Neural crest cell (in vitro differentiated cells): ENCODE data around the gene ZG16B. TPM values are rescaled to one million over a fixed set of nuclear protein-coding genes. Genes with fewer than 3 reads are reported as not detected.

Source experiments
- DNase-seq: peaks from one replicate; pipeline ENCODE4 v3.0.0; 2021; ENCODE audit warnings: low read depth, mixed read lengths, low spot score
- H3K27ac Mint-ChIP-seq: one replicate; pipeline ENCODE4 v1.8.0; 2021; ENCODE audit warnings: mild to moderate bottlenecking, mixed read lengths; ENCODE audit not compliant: unreplicated experiment
- H3K27me3 Mint-ChIP-seq: 2 replicates; pipeline ENCODE4 v1.8.0; 2021; ENCODE audit warnings: low read depth, mild to moderate bottlenecking, mixed read lengths
- H3K36me3 Mint-ChIP-seq: 2 replicates; pipeline ENCODE4 v1.8.0; 2021; ENCODE audit warnings: low read depth, mild to moderate bottlenecking, mixed read lengths
- H3K4me1 Mint-ChIP-seq: 2 replicates; pipeline ENCODE4 v1.8.0; 2021; ENCODE audit warnings: mixed read lengths
- H3K4me3 Mint-ChIP-seq: one replicate; pipeline ENCODE4 v1.8.0; 2021; ENCODE audit warnings: mild to moderate bottlenecking, mixed read lengths
- H3K9me3 Mint-ChIP-seq: 2 replicates; pipeline ENCODE4 v1.8.0; 2021; ENCODE audit warnings: mixed read lengths
- total RNA-seq: library from RNA; stranded (reverse); gene quantifications from 2 replicates; pipeline ENCODE4 v1.2.1, GENCODE V29; 2021
- TF ChIP-seq, protein P1 (sequence below): fragments of 200-600 bp; sonication (generic); conservative IDR thresholded peaks from 2 replicates; pipeline ENCODE4 v1.5.0; 2021; ENCODE audit warnings: antibody characterized with exemption, mild to moderate bottlenecking

ZG16B gene
- total RNA-seq, 1 donor from 2014 or later: not detected

- H3K9me3 Mint-ChIP-seq: no peaks in the 10 kb centered on the region
- TF ChIP-seq, protein P1, sequence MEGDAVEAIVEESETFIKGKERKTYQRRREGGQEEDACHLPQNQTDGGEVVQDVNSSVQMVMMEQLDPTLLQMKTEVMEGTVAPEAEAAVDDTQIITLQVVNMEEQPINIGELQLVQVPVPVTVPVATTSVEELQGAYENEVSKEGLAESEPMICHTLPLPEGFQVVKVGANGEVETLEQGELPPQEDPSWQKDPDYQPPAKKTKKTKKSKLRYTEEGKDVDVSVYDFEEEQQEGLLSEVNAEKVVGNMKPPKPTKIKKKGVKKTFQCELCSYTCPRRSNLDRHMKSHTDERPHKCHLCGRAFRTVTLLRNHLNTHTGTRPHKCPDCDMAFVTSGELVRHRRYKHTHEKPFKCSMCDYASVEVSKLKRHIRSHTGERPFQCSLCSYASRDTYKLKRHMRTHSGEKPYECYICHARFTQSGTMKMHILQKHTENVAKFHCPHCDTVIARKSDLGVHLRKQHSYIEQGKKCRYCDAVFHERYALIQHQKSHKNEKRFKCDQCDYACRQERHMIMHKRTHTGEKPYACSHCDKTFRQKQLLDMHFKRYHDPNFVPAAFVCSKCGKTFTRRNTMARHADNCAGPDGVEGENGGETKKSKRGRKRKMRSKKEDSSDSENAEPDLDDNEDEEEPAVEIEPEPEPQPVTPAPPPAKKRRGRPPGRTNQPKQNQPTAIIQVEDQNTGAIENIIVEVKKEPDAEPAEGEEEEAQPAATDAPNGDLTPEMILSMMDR: no peak
- no peaks in the 10 kb centered on the region for H3K4me1 Mint-ChIP-seq
- H3K4me3 Mint-ChIP-seq: no peak overlapping the region
- no peaks in the 10 kb centered on the region for H3K36me3 Mint-ChIP-seq
- H3K27ac Mint-ChIP-seq: no peak overlapping the region
- peaks cover 19% of the 10 kb centered on the region for H3K27me3 Mint-ChIP-seq
- DNase-seq: no peak
These were observed 222 bp downstream of the ZG16B start for GRCh38 chr16:2830355-2830695.

- TF ChIP-seq, protein P1: no peak
- DNase-seq: no peak
- H3K27me3 Mint-ChIP-seq: peaks cover 25% of the 10 kb centered on the region
These were observed 1.1 kb downstream of the ZG16B start for GRCh38 chr16:2831203-2831602.

GRCh38 chr16:2833776-2834175 is 3.7 kb downstream of the ZG16B start:
- Mint-ChIP-seq H3K27me3 (peaks cover 40% of the 10 kb centered on the region), H3K4me1 (peaks cover 9% of the 10 kb centered on the region), H3K9me3 (no peaks in the 10 kb centered on the region), H3K36me3 (no peaks in the 10 kb centered on the region), H3K27ac (no peak overlapping the region), H3K4me3 (no peak overlapping the region)
- TF ChIP-seq, protein P1: no peak
- DNase-seq: no peak

More at GRCh38 chr16:2831203-2831602, 1.1 kb downstream of the ZG16B start:
- Mint-ChIP-seq H3K4me1 (no peaks in the 10 kb centered on the region), H3K4me3 (no peak overlapping the region), H3K9me3 (no peaks in the 10 kb centered on the region), H3K36me3 (no peaks in the 10 kb centered on the region), H3K27ac (no peak overlapping the region)

GRCh38 chr16:2834968-2835367 is 4.9 kb downstream of the ZG16B start:
- H3K4me1 Mint-ChIP-seq: peaks cover 9% of the 10 kb centered on the region
- DNase-seq: no peak
- H3K36me3 Mint-ChIP-seq: no peaks in the 10 kb centered on the region
- TF ChIP-seq, protein P1: no peak
- H3K27ac Mint-ChIP-seq: no peak overlapping the region
- H3K27me3 Mint-ChIP-seq: peaks cover 45% of the 10 kb centered on the region
- no peaks in the 10 kb centered on the region for H3K9me3 Mint-ChIP-seq
- no peak overlapping the region for H3K4me3 Mint-ChIP-seq

- Mint-ChIP-seq H3K4me3 (no peak overlapping the region), H3K36me3 (no peaks in the 10 kb centered on the region), H3K4me1 (peaks cover 9% of the 10 kb centered on the region), H3K9me3 (no peaks in the 10 kb centered on the region), H3K27me3 (peaks cover 45% of the 10 kb centered on the region), H3K27ac (no peak overlapping the region)
- TF ChIP-seq, protein P1: no peak
- DNase-seq: no peak
These were observed 5.8 kb downstream of the ZG16B start for GRCh38 chr16:2835638-2836493.
